GM12873 (cell line): ENCODE data around the gene ADARB2.

ENCODE experiments used
- CTCF ChIP-seq: IDR thresholded peaks from 2 replicates; pipeline ENCODE4 v1.5.1; 2012; ENCODE audit warnings: low read depth, mild to moderate bottlenecking, moderate library complexity, low read length, control low read depth; ENCODE audit not compliant: insufficient read depth; ENCODE audit errors: missing control alignments

The ADARB2 gene

GRCh38 chr10:1264001-1264400, 473.3 kb downstream of the ADARB2 start:
- no peak for TF ChIP-seq CTCF

- TF ChIP-seq CTCF, result no peak
Measured at GRCh38 chr10:1257274-1257673, 480.1 kb downstream of the ADARB2 start.

GRCh38 chr10:1256432-1256725, 480.9 kb downstream of the ADARB2 start:
- no peak for TF ChIP-seq CTCF

- no peak for TF ChIP-seq CTCF
Measured at GRCh38 chr10:1255600-1256431, 481.5 kb downstream of the ADARB2 start.

GRCh38 chr10:1255118-1255517, 482.2 kb downstream of the ADARB2 start:
- TF ChIP-seq CTCF, result no peak

GRCh38 chr10:1253523-1254353, 483.6 kb downstream of the ADARB2 start:
- no peak for TF ChIP-seq CTCF

GRCh38 chr10:1251769-1252168, 485.6 kb downstream of the ADARB2 start:
- TF ChIP-seq CTCF, result no peak
